ENCODE data around the gene EHHADH. TPM values are rescaled to one million over a fixed set of nuclear protein-coding genes. Genes with fewer than 3 reads are reported as not detected.

The EHHADH gene
- 4.1 and 6.6 TPM in 2 replicates for total RNA-seq

GRCh38 chr3:185253645-185254410, at the start of gene EHHADH:
Gene EHHADH, minus strand, starts transcription at chr3:185254049. Its CDS starts 27 bp downstream, at chr3:185254022.

GRCh38 chr3:185152410-185153170, 101.3 kb downstream of the EHHADH start, which contains the start of gene C3orf70:
Gene C3orf70, minus strand, starts transcription at chr3:185153060. Its CDS starts 237 bp downstream, at chr3:185152823.

Other genes with a start within 250 kb of the EHHADH start
- gene C3orf70, start 101.0 kb downstream of the EHHADH start, total RNA-seq = 5.4 and 9.9 TPM in 2 replicates
- gene MAP3K13, start 109.1 kb upstream of the EHHADH start, total RNA-seq = 9.4 and 12.6 TPM in 2 replicates
- gene TMEM41A, start 245.0 kb upstream of the EHHADH start, total RNA-seq = 6.4 and 6.8 TPM in 2 replicates